A549 (cell line): ENCODE data around the gene DTNA. TPM values are rescaled to one million over a fixed set of nuclear protein-coding genes. Genes with fewer than 3 reads are reported as not detected.

ENCODE experiments used
- ATAC-seq, 2 experiments: fragments of 200-7000 bp in 1 of 2; fragments of >200 bp in 1 of 2; cut with Nextera tagmentation in 1 of 2; cut with Tn5 transposase in 1 of 2; 3 replicates each; pipeline versions ENCODE4 v1.8.0 to v1.9.1; 2018 to 2020; ENCODE audit warnings: mild to moderate bottlenecking in 1 of 2, moderate library complexity in 1 of 2
- CTCF ChIA-PET: fragments of 300-600 bp; sonication (Branson Sonifier 250); formaldehyde crosslinking; extraction: SDS; loops from one replicate; lab custom pipeline; 2021; ENCODE audit warnings: antibody characterized with exemption, inconsistent platforms; lab: Yijun Ruan, JAX
- POLR2A ChIA-PET: fragments of 350-600 bp; formaldehyde crosslinking; extraction: SDS; loops from one replicate; lab custom pipeline; 2021; ENCODE audit warnings: antibody characterized with exemption, inconsistent platforms; lab: Yijun Ruan, JAX
- DNase-seq, 2 experiments: peaks; one replicate each; pipeline versions ENCODE4 v3.0.0 to v3.0.0-alpha.2; 2011 to 2016; ENCODE audit warnings: low read depth in 1 of 2, low spot score in 1 of 2
- FAIRE-seq: peaks from 2 replicates; lab custom pipeline; 2011; peaks lifted over from hg19 to GRCh38; lab: Jason Lieb, UNC
- H3K27ac ChIP-seq, 2 experiments: fragments of >200 bp; sonication (Bioruptor Twin); formaldehyde crosslinking; 3 replicates each; pipeline ENCODE4 v1.5.1; 2016 to 2017
- H3K4me1 ChIP-seq: fragments of >200 bp; sonication (Bioruptor Twin); formaldehyde crosslinking; 3 replicates; pipeline ENCODE4 v1.6.1; 2016
- H3K4me2 ChIP-seq: fragments of >200 bp; sonication (Bioruptor Twin); formaldehyde crosslinking; 3 replicates; pipeline ENCODE4 v1.6.1; 2016
- H3K4me3 ChIP-seq: fragments of >200 bp; sonication (Bioruptor Twin); formaldehyde crosslinking; 3 replicates; pipeline ENCODE4 v1.5.1; 2016
- H3K9me3 ChIP-seq: fragments of >200 bp; sonication (Bioruptor Twin); formaldehyde crosslinking; 3 replicates; pipeline ENCODE4 v1.6.1; 2016
- CBX2 ChIP-seq: fragments of 200-600 bp; sonication (generic); IDR thresholded peaks from 2 replicates; pipeline ENCODE4 v1.6.1; 2016; ENCODE audit warnings: low read depth, mild to moderate bottlenecking, borderline replicate concordance
- CHD2 ChIP-seq: fragments of 150-350 bp; IDR thresholded peaks from 2 replicates; pipeline ENCODE4 v1.6.1; 2014; ENCODE audit warnings: low read length; ENCODE audit not compliant: partially characterized antibody
- CHD4 ChIP-seq: fragments of 200-600 bp; sonication (generic); IDR thresholded peaks from 2 replicates; pipeline ENCODE4 v1.6.1; 2016; ENCODE audit warnings: antibody characterized with exemption, mild to moderate bottlenecking, borderline replicate concordance
- EHF ChIP-seq: fragments of 250-450 bp; sonication (Bioruptor Pico); IDR thresholded peaks from 2 replicates; pipeline ENCODE4 v1.5.0; 2020; ENCODE audit warnings: mild to moderate bottlenecking
- FOXS1 ChIP-seq: fragments of 250-450 bp; sonication (Bioruptor Pico); IDR thresholded peaks from 2 replicates; pipeline ENCODE4 v1.5.0; 2020; ENCODE audit warnings: mild to moderate bottlenecking, moderate library complexity
- GATA3 ChIP-seq: IDR thresholded peaks from 2 replicates; pipeline ENCODE4 v1.6.1; 2012; ENCODE audit warnings: borderline replicate concordance
- HMGXB4 ChIP-seq: fragments of 250-450 bp; sonication (Bioruptor Pico); IDR thresholded peaks from 2 replicates; pipeline ENCODE4 v1.5.0; 2021; ENCODE audit warnings: mild to moderate bottlenecking, moderate library complexity, borderline replicate concordance
- JUN ChIP-seq, 2 experiments: fragments of >200 bp; sonication (Bioruptor Twin); formaldehyde crosslinking; IDR thresholded peaks; 2 replicates in 1 of 2; 3 replicates in 1 of 2; pipeline ENCODE4 v1.6.1; 2016 to 2017
- KDM1A ChIP-seq: fragments of 200-600 bp; sonication (generic); IDR thresholded peaks from 2 replicates; pipeline ENCODE4 v1.6.1; 2016; ENCODE audit warnings: low read depth, mild to moderate bottlenecking
- MAZ ChIP-seq: fragments of 150-350 bp; IDR thresholded peaks from 2 replicates; pipeline ENCODE4 v1.6.1; 2014; ENCODE audit warnings: antibody characterized with exemption, low read depth, low read length, borderline replicate concordance
- NPAS2 ChIP-seq: fragments of 250-450 bp; sonication (Bioruptor Pico); IDR thresholded peaks from 2 replicates; pipeline ENCODE4 v1.8.0; 2022; ENCODE audit warnings: mild to moderate bottlenecking, moderate library complexity, borderline replicate concordance
- PHF8 ChIP-seq: fragments of 200-600 bp; sonication (generic); IDR thresholded peaks from 2 replicates; pipeline ENCODE4 v1.6.1; 2016; ENCODE audit warnings: low read depth, mild to moderate bottlenecking, antibody characterized with exemption, moderate library complexity, borderline replicate concordance
- POLR2A ChIP-seq: IDR thresholded peaks from 2 replicates; pipeline ENCODE4 v1.6.1; 2012; ENCODE audit warnings: mild to moderate bottlenecking, low read length
- SMC3 ChIP-seq: fragments of >200 bp; sonication (Bioruptor Twin); formaldehyde crosslinking; IDR thresholded peaks from 3 replicates; pipeline ENCODE4 v1.6.1; 2018; ENCODE audit warnings: inconsistent platforms
- SREBF2 ChIP-seq: fragments of 450-650 bp; IDR thresholded peaks from 2 replicates; pipeline ENCODE4 v1.6.1; 2014; ENCODE audit warnings: mild to moderate bottlenecking, moderate library complexity
- ZC3H11A ChIP-seq: fragments of 450-650 bp; IDR thresholded peaks from 2 replicates; pipeline ENCODE4 v1.6.1; 2014; ENCODE audit warnings: antibody characterized with exemption, mild to moderate bottlenecking
- WGBS: methylation state at CpG from one replicate; pipeline ENCODE4 v1.1.6; 2017; ENCODE audit errors: missing lambda C conversion rate; 5-methylcytosine and 5-hydroxymethylcytosine counted together
- polyA plus RNA-seq, 4 experiments: library from polyadenylated mRNA; depleted of rRNA in 3 of 4; stranded (reverse); fragments of >200 nt; fragmentation: RNase III in 1 of 4; extraction: RNeasy Plus Mini Kit Qiagen cat#74134 plus additional on column Dnase treatment in 1 of 4; gene quantifications; 2 replicates in 3 of 4; 3 replicates in 1 of 4; pipeline ENCODE4 v1.2.3, GENCODE V29; 2011 to 2017
- TF ChIP-seq, protein P1 (sequence below): IDR thresholded peaks from 2 replicates; pipeline ENCODE4 v1.6.1; 2012; ENCODE audit warnings: low read depth, borderline replicate concordance
- TF ChIP-seq, protein P2 (sequence below): fragments of >200 bp; sonication (Bioruptor Twin); formaldehyde crosslinking; IDR thresholded peaks from 3 replicates; pipeline ENCODE4 v1.6.1; 2016
- TF ChIP-seq, protein P3 (sequence below): fragments of 450-650 bp; IDR thresholded peaks from 2 replicates; pipeline ENCODE4 v1.6.1; 2014; ENCODE audit warnings: antibody characterized with exemption

DTNA gene
- polyA plus RNA-seq, 2 of the 4 experiments (the other 2 are of a cell fraction), result 0.12 TPM; not detected in 1

DNA sequence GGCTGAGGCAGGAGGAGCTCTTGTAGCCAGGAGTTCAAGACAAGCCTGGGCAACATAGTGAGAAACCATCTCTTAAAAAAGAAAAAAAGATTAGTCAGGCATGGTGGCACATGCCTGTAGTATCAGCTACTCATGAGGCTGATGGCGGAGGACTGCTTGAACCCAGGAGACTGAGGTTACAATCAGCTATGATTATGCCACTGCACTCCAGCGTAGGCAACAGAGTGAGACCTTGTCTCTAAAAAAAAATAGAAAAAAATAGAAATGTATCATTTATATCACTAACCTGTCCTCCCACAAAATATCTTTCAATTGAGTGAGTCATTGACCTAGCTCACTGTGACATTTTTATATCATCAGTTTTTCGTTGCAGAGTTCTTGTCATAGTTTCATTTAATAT, 152.5 kb downstream of the DTNA start (continued):
- TF ChIP-seq HMGXB4 (CRISPR knock-in tag), result no peak

DNA sequence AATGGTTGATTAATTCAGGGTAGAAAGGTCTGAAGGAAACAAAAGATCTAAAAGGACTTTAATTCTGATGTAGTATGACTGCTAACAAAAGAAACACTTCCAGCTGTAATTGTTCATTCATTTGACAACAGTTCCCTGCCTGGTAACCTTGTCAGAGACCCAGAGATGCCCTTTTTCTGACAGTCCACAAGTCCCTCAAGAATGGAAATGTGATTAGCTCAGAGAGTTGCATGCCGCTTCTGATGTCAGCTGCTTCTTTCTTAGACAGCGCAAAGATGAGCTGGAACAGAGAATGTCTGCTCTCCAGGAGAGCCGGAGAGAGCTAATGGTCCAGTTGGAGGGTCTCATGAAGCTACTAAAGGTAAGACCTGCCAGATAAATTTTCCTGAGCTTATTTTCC, 153.6 kb downstream of the DTNA start:
- ATAC-seq (no peak), DNase-seq (no peak), FAIRE-seq (no peak)
- CTCF ChIA-PET, result no interaction called here
- 0 out of 3 replicates have a peak, but pooled peaks cover 3% of the 10 kb centered on the region for H3K4me1 ChIP-seq
- WGBS, result 100% methylated on average over 3 of the region's 3 CpGs
- no peak overlapping the region for H3K4me3 ChIP-seq
- POLR2A ChIA-PET, result no interaction called here
- TF ChIP-seq, protein P1, sequence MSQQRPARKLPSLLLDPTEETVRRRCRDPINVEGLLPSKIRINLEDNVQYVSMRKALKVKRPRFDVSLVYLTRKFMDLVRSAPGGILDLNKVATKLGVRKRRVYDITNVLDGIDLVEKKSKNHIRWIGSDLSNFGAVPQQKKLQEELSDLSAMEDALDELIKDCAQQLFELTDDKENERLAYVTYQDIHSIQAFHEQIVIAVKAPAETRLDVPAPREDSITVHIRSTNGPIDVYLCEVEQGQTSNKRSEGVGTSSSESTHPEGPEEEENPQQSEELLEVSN, result no peak
- TF ChIP-seq GATA3 (no peak), MAZ (no peak), CBX2 (no peak), JUN (IDR thresholded peaks at IDR 0.05) (no peak), KDM1A (no peak), ZC3H11A (no peak), PHF8 (no peak), NPAS2 (CRISPR knock-in tag) (no peak)
- TF ChIP-seq, all 56 proteins: peak for 0
- no peak overlapping the region for H3K4me2 ChIP-seq
- H3K9me3 ChIP-seq, result no peaks in the 10 kb centered on the region
- no peak overlapping the region for H3K27ac ChIP-seq

GRCh38 chr18:34864836-34865497, 154.9 kb downstream of the DTNA start:
- no peak for FAIRE-seq
- DNase-seq, result no peak

GRCh38 chr18:34866310-34866709, 156.2 kb downstream of the DTNA start:
- WGBS, result 71% methylated on average over 2 of the region's 2 CpGs
- ATAC-seq, result no peak
- H3K4me2 ChIP-seq, result no peak overlapping the region
- no peak for FAIRE-seq
- H3K4me1 ChIP-seq, result 0 out of 3 replicates have a peak, but pooled peaks cover 3% of the 10 kb centered on the region
- ChIA-PET POLR2A (no interaction called here), CTCF (interaction anchor here (0.6 to 1.3 kb wide), 8 partner anchors 14 to 278 kb away, joined by 3 to 4 read pairs (median 3); no protein-coding TSS in a partner anchor)
- no peak for TF ChIP-seq CHD2
- no peak for TF ChIP-seq SREBF2
- no peak for TF ChIP-seq CHD4
- TF ChIP-seq, protein P2, sequence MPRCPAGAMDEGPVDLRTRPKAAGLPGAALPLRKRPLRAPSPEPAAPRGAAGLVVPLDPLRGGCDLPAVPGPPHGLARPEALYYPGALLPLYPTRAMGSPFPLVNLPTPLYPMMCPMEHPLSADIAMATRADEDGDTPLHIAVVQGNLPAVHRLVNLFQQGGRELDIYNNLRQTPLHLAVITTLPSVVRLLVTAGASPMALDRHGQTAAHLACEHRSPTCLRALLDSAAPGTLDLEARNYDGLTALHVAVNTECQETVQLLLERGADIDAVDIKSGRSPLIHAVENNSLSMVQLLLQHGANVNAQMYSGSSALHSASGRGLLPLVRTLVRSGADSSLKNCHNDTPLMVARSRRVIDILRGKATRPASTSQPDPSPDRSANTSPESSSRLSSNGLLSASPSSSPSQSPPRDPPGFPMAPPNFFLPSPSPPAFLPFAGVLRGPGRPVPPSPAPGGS, result no peak
- no peak for TF ChIP-seq FOXS1 (CRISPR knock-in tag)
- no peak for TF ChIP-seq SMC3
- no peak for TF ChIP-seq POLR2A
- TF ChIP-seq KDM1A, result no peak
- no peak for TF ChIP-seq MAZ
- no peak for TF ChIP-seq EHF (CRISPR knock-in tag)
- no peaks in the 10 kb centered on the region for H3K9me3 ChIP-seq
- no peak overlapping the region for H3K27ac ChIP-seq
- DNase-seq, result no peak
- no peak overlapping the region for H3K4me3 ChIP-seq

More at GRCh38 chr18:34864836-34865497, 154.9 kb downstream of the DTNA start:
- 53% methylated on average over 3 of the region's 3 CpGs for WGBS
- Histone ChIP-seq H3K4me3 (no peak overlapping the region), H3K27ac (no peak overlapping the region), H3K9me3 (no peaks in the 10 kb centered on the region), H3K4me2 (no peak overlapping the region), H3K4me1 (0 out of 3 replicates have a peak, but pooled peaks cover 3% of the 10 kb centered on the region)
- ATAC-seq, result no peak
- TF ChIP-seq EHF (CRISPR knock-in tag), result no peak
- TF ChIP-seq, protein P3, sequence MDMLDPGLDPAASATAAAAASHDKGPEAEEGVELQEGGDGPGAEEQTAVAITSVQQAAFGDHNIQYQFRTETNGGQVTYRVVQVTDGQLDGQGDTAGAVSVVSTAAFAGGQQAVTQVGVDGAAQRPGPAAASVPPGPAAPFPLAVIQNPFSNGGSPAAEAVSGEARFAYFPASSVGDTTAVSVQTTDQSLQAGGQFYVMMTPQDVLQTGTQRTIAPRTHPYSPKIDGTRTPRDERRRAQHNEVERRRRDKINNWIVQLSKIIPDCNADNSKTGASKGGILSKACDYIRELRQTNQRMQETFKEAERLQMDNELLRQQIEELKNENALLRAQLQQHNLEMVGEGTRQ, result peak; percentile 48; the same call in 1 of the 2 replicates
- ChIA-PET POLR2A (no interaction called here), CTCF (interaction anchor here (1.3 kb wide), 1 partner anchor 279 kb away, joined by 4 read pairs; no protein-coding TSS in a partner anchor)
